Activated naive CD4-positive, alpha-beta T cell treated with anti-CD3 and anti-CD28 coated beads, Interleukin-2, amount 50 U/mL, for 72 hours (primary cell): ENCODE measurements around the gene FSIP1. TPM values are rescaled to one million over a fixed set of nuclear protein-coding genes. Genes with fewer than 3 reads are reported as not detected.

ENCODE experiments used
- ATAC-seq, 2 donors: fragments of 150-1000 bp; cut with Tn5 transposase; 2 replicates each; pipeline ENCODE4 v1.10.0; 2021; ENCODE audit warnings: mild to moderate bottlenecking in 2 of 2, moderate library complexity in 2 of 2
- DNase-seq, 2 donors: peaks; one replicate each; pipeline ENCODE4 v3.0.0; 2021 to 2022; ENCODE audit warnings: low spot score in 2 of 2
- H3K27ac Mint-ChIP-seq, 2 donors: one replicate each; pipeline ENCODE4 v1.8.0; 2022; ENCODE audit warnings: mild to moderate bottlenecking in 2 of 2, mixed read lengths in 2 of 2
- H3K36me3 Mint-ChIP-seq, 2 donors: one replicate each; pipeline ENCODE4 v1.8.0; 2022; ENCODE audit warnings: mixed read lengths in 2 of 2
- H3K9me3 Mint-ChIP-seq, 2 donors: one replicate each; pipeline ENCODE4 v1.8.0; 2022; ENCODE audit warnings: mixed read lengths in 2 of 2
- total RNA-seq, 2 donors: library from RNA; stranded (reverse); gene quantifications; one replicate each; pipeline ENCODE4 v1.2.3, GENCODE V29; 2022

Gene FSIP1
- total RNA-seq, 2 donors from 2014 or later, result 0.18 to 1.1 TPM

GRCh38 chr15:39714251-39714650 is 68.4 kb downstream of the FSIP1 start:
- Mint-ChIP-seq H3K9me3 (no peaks in the 10 kb centered on the region), H3K36me3 (no peaks in the 10 kb centered on the region), H3K27ac (no peak overlapping the region)
- ATAC-seq (no peak), DNase-seq (no peak)

- H3K36me3 Mint-ChIP-seq, result no peaks in the 10 kb centered on the region
Measured at GRCh38 chr15:39713846-39714245, 68.8 kb downstream of the FSIP1 start.

GRCh38 chr15:39710681-39711080 is 72.0 kb downstream of the FSIP1 start:
- Mint-ChIP-seq H3K9me3 (no peaks in the 10 kb centered on the region), H3K27ac (no peak overlapping the region), H3K36me3 (no peaks in the 10 kb centered on the region)
- DNase-seq, result no peak
- no peak for ATAC-seq

More at GRCh38 chr15:39713846-39714245, 68.8 kb downstream of the FSIP1 start:
- ATAC-seq, result no peak
- Mint-ChIP-seq H3K27ac (no peak overlapping the region), H3K9me3 (no peaks in the 10 kb centered on the region)
- DNase-seq, result no peak

DNA sequence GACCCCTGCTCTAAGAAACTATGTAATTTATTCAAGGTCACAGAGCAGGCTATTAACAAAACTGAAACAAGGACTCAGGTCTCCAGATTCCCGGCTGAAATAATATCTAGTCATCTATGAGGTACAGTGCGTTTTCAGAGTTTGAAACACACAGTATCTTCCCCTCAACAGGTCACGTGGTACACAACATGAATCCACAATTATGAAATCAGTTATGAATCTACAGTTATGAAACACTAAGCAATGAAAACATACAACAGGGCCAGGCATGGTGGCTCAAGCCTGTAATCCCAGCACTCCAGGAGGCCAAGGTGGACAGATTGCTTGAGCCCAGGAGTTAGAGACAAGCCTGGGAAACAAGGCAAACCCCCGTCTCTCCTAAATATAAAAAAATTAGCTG is 72.7 kb downstream of the FSIP1 start:
- H3K9me3 Mint-ChIP-seq, result no peaks in the 10 kb centered on the region
- no peak for ATAC-seq
- no peak for DNase-seq
- no peaks in the 10 kb centered on the region for H3K36me3 Mint-ChIP-seq
- H3K27ac Mint-ChIP-seq, result no peak overlapping the region

DNA sequence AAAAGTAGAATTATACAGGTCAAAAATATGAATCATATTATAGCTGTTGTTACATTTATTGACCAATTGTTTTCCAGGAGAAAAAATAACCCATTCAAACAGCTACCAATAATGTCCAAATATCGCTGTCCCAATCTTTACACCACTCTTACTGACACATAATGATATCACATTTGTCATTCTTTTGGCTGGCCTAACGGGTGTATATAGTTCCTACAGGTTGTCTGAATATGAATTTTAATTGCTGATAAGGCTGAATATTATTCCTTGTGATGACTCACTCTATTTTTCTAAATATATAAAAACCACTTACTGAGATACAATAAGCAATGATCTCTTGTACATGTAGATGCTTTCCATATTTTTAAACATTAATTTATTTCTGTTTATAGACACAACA is 76.4 kb downstream of the FSIP1 start:
- Mint-ChIP-seq H3K27ac (no peak overlapping the region), H3K9me3 (no peaks in the 10 kb centered on the region), H3K36me3 (no peaks in the 10 kb centered on the region)
- ATAC-seq, result no peak
- no peak for DNase-seq

DNA sequence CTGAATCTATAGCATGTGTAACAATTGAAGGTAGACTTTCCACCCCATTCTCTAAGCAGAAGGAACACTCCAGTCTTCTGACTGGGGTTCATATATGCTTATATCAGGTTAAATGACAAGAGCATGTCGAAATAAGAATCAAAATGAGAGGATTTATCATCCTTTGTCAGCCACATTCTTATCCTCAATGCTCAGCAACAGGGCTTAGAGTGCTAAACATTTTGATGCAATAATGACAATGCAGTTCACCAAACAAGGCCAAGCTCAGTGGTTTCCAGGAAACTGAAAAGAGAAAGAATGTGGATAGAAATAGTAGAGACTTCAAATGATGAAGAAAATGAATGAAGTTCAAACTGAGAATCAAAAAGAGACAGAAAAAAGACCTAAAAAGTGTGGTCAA is 78.0 kb downstream of the FSIP1 start:
- no peak for DNase-seq
- Mint-ChIP-seq H3K27ac (no peak overlapping the region), H3K36me3 (no peaks in the 10 kb centered on the region), H3K9me3 (no peaks in the 10 kb centered on the region)
- ATAC-seq, result no peak

DNA sequence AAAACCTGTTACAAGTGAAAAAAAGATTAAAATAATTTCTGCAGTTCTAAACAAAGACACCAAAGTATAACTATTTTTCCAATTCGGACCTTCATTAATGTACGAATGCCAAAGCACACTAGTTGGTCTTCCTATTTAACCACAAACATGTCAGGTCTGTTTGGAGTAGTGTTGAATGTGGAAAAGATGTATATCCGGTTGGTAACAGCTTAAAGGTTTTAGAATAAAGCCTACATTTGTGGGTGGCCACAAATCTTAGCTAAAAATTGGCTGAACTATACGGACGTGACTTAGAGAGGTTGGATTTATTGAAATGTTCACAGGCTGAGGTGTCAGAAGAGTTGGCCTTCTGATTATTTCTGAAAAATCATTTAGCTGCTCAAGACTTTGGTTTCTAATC is 78.4 kb downstream of the FSIP1 start:
- no peak for DNase-seq
- no peak overlapping the region for H3K27ac Mint-ChIP-seq
- no peaks in the 10 kb centered on the region for H3K9me3 Mint-ChIP-seq
- no peak for ATAC-seq
- no peaks in the 10 kb centered on the region for H3K36me3 Mint-ChIP-seq

- Mint-ChIP-seq H3K9me3 (no peaks in the 10 kb centered on the region), H3K36me3 (no peaks in the 10 kb centered on the region), H3K27ac (no peak overlapping the region)
- DNase-seq (no peak), ATAC-seq (no peak)
Measured at GRCh38 chr15:39701988-39702387, 80.7 kb downstream of the FSIP1 start.

DNA sequence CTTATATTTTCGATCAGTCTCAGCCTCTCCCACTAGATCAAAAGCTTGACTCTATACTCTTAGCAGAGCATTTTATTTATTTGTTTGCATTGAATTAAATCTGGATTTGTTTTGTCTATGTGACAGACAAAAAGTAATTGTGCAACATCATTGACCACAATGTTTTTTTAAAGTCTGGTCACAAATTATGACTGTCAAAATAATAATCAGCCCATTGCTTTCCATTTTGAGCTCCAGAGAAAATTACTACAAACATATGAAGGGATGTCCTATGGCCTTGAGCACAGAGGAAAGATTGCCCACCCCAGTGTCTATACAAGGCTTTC is 82.3 kb downstream of the FSIP1 start:
- Mint-ChIP-seq H3K9me3 (no peaks in the 10 kb centered on the region), H3K27ac (no peak overlapping the region), H3K36me3 (no peaks in the 10 kb centered on the region)
- DNase-seq (no peak), ATAC-seq (no peak)

GRCh38 chr15:39699516-39700374 is 82.9 kb downstream of the FSIP1 start:
- ATAC-seq (no peak), DNase-seq (no peak)
- Mint-ChIP-seq H3K9me3 (no peaks in the 10 kb centered on the region), H3K27ac (peak overlapping the region in 1 of 2 donors; percentile 25), H3K36me3 (no peaks in the 10 kb centered on the region)

DNA sequence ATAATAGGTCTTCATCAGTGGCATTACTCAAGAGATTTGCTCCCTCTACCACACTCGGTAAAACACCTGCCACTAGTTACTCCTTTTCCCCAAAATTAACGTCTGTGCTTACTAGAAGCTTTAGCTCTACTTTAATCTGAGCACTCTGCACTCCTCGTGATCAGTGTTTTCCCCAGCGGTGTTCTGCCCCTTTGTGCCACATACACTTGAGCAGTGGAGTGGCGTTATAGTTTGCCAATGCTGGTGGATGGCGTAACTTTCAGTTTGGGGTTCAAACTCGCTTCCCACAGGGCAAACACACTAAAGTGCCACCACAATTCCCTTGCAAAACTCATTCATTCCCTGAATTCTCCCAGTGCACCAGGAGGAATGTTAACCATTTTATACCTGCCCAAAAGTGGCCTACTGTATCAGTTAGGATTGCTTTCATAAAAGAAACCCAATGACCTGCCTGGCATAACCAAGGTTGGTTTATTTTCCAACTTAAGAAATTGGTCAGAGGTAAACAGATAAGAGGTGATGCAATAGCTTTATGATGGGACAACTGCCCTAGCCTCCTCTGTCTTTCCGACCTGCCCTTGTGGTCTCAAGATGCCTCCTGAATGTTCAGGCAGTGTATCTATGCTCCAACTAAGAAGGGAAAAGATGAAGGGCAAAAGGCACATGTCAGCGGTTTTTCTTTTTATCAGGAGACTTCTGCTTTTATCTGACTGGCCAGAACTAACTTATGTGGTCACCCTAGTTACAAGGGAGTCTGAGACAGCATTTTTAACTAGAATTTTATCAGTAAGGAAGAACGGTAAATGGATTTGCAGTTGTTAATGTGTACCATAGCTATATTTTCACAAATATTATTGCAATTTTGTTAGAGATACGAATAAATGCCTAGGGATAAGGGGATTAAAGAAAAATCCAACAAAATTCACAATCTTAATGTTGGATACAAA is 83.9 kb downstream of the FSIP1 start:
- H3K27ac Mint-ChIP-seq, result no peak overlapping the region
- DNase-seq, result no peak
- no peaks in the 10 kb centered on the region for H3K36me3 Mint-ChIP-seq
- ATAC-seq, result no peak
- H3K9me3 Mint-ChIP-seq, result no peaks in the 10 kb centered on the region

- DNase-seq (no peak), ATAC-seq (no peak)
- H3K36me3 Mint-ChIP-seq, result no peaks in the 10 kb centered on the region
- no peak overlapping the region for H3K27ac Mint-ChIP-seq
- no peaks in the 10 kb centered on the region for H3K9me3 Mint-ChIP-seq
Measured at GRCh38 chr15:39697509-39697908, 85.1 kb downstream of the FSIP1 start.

DNA sequence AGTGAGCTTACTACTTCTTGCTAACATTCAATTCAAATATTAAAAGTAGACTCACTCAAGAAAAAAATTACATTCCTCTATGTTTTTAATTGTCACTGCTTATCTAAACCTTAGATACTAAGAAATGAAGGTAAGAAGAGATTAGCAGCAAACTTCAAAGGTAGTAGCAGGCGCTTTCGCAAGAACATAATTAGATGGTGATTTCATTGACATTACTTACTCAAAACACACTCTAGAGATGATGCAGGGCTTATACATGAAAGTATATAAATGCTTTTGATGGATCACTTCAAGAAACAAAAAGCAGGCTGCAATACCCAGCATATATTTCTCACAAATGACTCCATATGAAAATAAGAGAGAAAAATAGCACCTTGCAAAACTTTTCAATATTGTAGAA is 86.8 kb downstream of the FSIP1 start:
- no peaks in the 10 kb centered on the region for H3K9me3 Mint-ChIP-seq
- DNase-seq, result no peak
- no peaks in the 10 kb centered on the region for H3K36me3 Mint-ChIP-seq
- H3K27ac Mint-ChIP-seq, result no peak overlapping the region
- ATAC-seq, result peak in 1 of 2 donors; percentile 89

DNA sequence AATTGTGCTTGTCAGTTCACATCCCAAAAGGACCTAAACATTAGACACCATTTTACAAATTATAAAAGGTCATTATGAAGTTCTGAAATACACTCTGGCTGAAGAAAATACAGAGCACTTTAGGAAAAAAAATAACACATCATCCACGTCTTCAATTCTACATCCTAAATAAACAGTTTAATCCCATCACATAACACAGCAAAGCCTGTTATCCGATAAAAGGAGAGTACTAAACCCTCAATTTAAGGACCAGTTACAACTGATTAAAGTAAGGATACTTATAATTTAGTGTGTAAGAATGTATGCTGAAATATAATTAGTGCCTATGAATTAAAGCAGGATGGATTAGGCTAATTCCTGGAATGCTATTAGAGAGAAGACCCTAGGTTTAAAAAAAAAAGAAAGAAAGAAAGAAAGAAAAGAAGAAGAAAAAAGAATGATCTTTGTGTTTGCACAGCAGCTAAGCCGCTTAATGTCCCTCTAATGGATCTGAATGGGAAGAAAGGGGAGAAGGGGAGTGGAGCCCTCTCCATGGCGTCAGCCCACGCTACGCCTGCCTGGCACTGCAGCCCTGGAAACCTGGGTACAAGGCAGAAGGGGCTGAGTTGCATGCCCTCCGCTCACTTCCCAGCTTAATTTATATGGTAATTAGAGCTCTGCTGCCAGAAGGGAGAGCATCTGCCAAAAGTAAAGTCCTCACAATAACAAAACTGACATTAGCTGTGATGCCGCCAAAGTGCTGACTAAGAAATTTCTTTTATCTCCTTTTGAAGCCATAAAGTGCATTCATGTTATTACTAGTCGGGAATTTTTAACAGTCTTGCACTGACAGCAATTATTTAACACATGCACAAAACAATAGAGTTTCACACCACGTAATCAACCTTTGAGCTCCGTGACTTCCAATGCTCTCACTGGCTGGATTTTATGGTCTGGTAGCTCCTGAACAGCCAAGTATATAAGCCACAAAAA is 90.0 kb downstream of the FSIP1 start:
- Mint-ChIP-seq H3K27ac (no peak overlapping the region), H3K36me3 (no peaks in the 10 kb centered on the region), H3K9me3 (no peaks in the 10 kb centered on the region)
- peak in 1 of 2 donors; percentile 42 for ATAC-seq
- DNase-seq, result no peak

GRCh38 chr15:39690881-39691634 is 91.6 kb downstream of the FSIP1 start:
- ATAC-seq (no peak), DNase-seq (no peak)
- no peak overlapping the region for H3K27ac Mint-ChIP-seq
- H3K36me3 Mint-ChIP-seq, result no peaks in the 10 kb centered on the region
- no peaks in the 10 kb centered on the region for H3K9me3 Mint-ChIP-seq

DNA sequence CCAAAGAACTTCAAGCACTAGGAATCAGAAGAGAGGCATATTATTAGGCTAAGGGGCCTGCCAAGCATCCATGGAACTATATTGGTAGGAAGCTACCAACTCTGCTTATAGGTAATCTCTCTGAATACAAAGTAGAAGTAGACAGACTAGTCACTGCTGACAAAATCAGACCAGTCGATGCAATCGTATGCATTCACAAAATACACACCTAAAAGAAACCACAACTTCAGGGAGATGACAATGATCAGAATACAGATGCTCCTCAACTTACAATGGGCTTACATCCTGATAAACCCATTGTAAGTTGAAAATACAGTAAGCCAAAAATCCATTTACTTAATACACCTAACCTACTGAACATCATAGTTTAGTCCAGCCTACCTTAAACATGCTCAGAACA is 94.7 kb downstream of the FSIP1 start:
- Mint-ChIP-seq H3K27ac (no peak overlapping the region), H3K9me3 (no peaks in the 10 kb centered on the region), H3K36me3 (no peaks in the 10 kb centered on the region)
- no peak for DNase-seq
- no peak for ATAC-seq
